ENCODE measurements around the gene UBR3. TPM values are rescaled to one million over a fixed set of nuclear protein-coding genes. Genes with fewer than 3 reads are reported as not detected.

Gene UBR3
- total RNA-seq, 1 donor from 2014 or later, result 67.8 TPM

- no peak overlapping the region for H3K4me3 ChIP-seq (ENCODE audit: low read length in 3 of 3)
- peaks cover 11 to 33% (median 29%) of the 10 kb centered on the region in 3 donors for H3K36me3 ChIP-seq (ENCODE audit: control insufficient read depth in 3 of 3, insufficient read depth in 3 of 3, low read length in 3 of 3)
- H3K9me3 ChIP-seq (ENCODE audit: control insufficient read depth in 3 of 3, low read length in 3 of 3), result no peaks in the 10 kb centered on the region
Measured at GRCh38 chr2:170005702-170006101, 178.4 kb downstream of the UBR3 start.

GRCh38 chr2:170006587-170007325, 179.5 kb downstream of the UBR3 start:
- Histone ChIP-seq H3K9ac (ENCODE audit: low read depth in 1 of 3, low read length in 3 of 3) (no peak overlapping the region), H3K36me3 (ENCODE audit: control insufficient read depth in 3 of 3, insufficient read depth in 3 of 3, low read length in 3 of 3) (peaks cover 11 to 33% (median 29%) of the 10 kb centered on the region in 3 donors), H3K9me3 (ENCODE audit: control insufficient read depth in 3 of 3, low read length in 3 of 3) (no peaks in the 10 kb centered on the region), H3K27ac (ENCODE audit: low read depth, low read length) (no peak overlapping the region), H3K4me3 (ENCODE audit: low read length in 3 of 3) (no peak overlapping the region), H3K4me1 (ENCODE audit: control insufficient read depth in 3 of 3, insufficient read depth in 3 of 3, low read length in 3 of 3) (no peaks in the 10 kb centered on the region), H3K27me3 (ENCODE audit: control insufficient read depth in 3 of 3, insufficient read depth in 3 of 3, low read length in 3 of 3) (no peaks in the 10 kb centered on the region)

More at GRCh38 chr2:170005702-170006101, 178.4 kb downstream of the UBR3 start:
- Histone ChIP-seq H3K9ac (ENCODE audit: low read depth in 1 of 3, low read length in 3 of 3) (no peak overlapping the region), H3K4me1 (ENCODE audit: control insufficient read depth in 3 of 3, insufficient read depth in 3 of 3, low read length in 3 of 3) (no peaks in the 10 kb centered on the region), H3K27me3 (ENCODE audit: control insufficient read depth in 3 of 3, insufficient read depth in 3 of 3, low read length in 3 of 3) (no peaks in the 10 kb centered on the region), H3K27ac (ENCODE audit: low read depth, low read length) (no peak overlapping the region)

GRCh38 chr2:170009209-170009608, 182.0 kb downstream of the UBR3 start:
- H3K27me3 ChIP-seq (ENCODE audit: control insufficient read depth in 3 of 3, insufficient read depth in 3 of 3, low read length in 3 of 3), result no peaks in the 10 kb centered on the region
- H3K4me1 ChIP-seq (ENCODE audit: control insufficient read depth in 3 of 3, insufficient read depth in 3 of 3, low read length in 3 of 3), result no peaks in the 10 kb centered on the region
- H3K9ac ChIP-seq (ENCODE audit: low read depth in 1 of 3, low read length in 3 of 3), result no peak overlapping the region
- peaks cover 6 to 28% (median 17%) of the 10 kb centered on the region in 3 donors for H3K36me3 ChIP-seq (ENCODE audit: control insufficient read depth in 3 of 3, insufficient read depth in 3 of 3, low read length in 3 of 3)
- H3K27ac ChIP-seq (ENCODE audit: low read depth, low read length), result no peak overlapping the region
- H3K9me3 ChIP-seq (ENCODE audit: control insufficient read depth in 3 of 3, low read length in 3 of 3), result no peaks in the 10 kb centered on the region
- H3K4me3 ChIP-seq (ENCODE audit: low read length in 3 of 3), result no peak overlapping the region

- Histone ChIP-seq H3K9ac (ENCODE audit: low read depth in 1 of 3, low read length in 3 of 3) (no peak overlapping the region), H3K4me1 (ENCODE audit: control insufficient read depth in 3 of 3, insufficient read depth in 3 of 3, low read length in 3 of 3) (peaks cover 0 to 5% (median under 1%) of the 10 kb centered on the region in 3 donors), H3K9me3 (ENCODE audit: control insufficient read depth in 3 of 3, low read length in 3 of 3) (no peaks in the 10 kb centered on the region)
Measured at GRCh38 chr2:170012773-170013172, 185.5 kb downstream of the UBR3 start.

GRCh38 chr2:170013802-170014551, 186.7 kb downstream of the UBR3 start:
- Histone ChIP-seq H3K27me3 (ENCODE audit: control insufficient read depth in 3 of 3, insufficient read depth in 3 of 3, low read length in 3 of 3) (no peaks in the 10 kb centered on the region), H3K36me3 (ENCODE audit: control insufficient read depth in 3 of 3, insufficient read depth in 3 of 3, low read length in 3 of 3) (peaks cover 0 to 19% (median 0%) of the 10 kb centered on the region in 3 donors), H3K4me3 (ENCODE audit: low read length in 3 of 3) (no peak overlapping the region), H3K9ac (ENCODE audit: low read depth in 1 of 3, low read length in 3 of 3) (no peak overlapping the region), H3K9me3 (ENCODE audit: control insufficient read depth in 3 of 3, low read length in 3 of 3) (no peaks in the 10 kb centered on the region), H3K4me1 (ENCODE audit: control insufficient read depth in 3 of 3, insufficient read depth in 3 of 3, low read length in 3 of 3) (peaks cover 5 to 11% (median 7%) of the 10 kb centered on the region in 3 donors), H3K27ac (ENCODE audit: low read depth, low read length) (no peak overlapping the region)

More at GRCh38 chr2:170012773-170013172, 185.5 kb downstream of the UBR3 start:
- H3K4me3 ChIP-seq (ENCODE audit: low read length in 3 of 3), result no peak overlapping the region
- H3K27me3 ChIP-seq (ENCODE audit: control insufficient read depth in 3 of 3, insufficient read depth in 3 of 3, low read length in 3 of 3), result no peaks in the 10 kb centered on the region
- no peak overlapping the region for H3K27ac ChIP-seq (ENCODE audit: low read depth, low read length)
- peaks cover 0 to 16% (median 0%) of the 10 kb centered on the region in 3 donors for H3K36me3 ChIP-seq (ENCODE audit: control insufficient read depth in 3 of 3, insufficient read depth in 3 of 3, low read length in 3 of 3)

GRCh38 chr2:170014769-170015168, 187.5 kb downstream of the UBR3 start:
- H3K27ac ChIP-seq (ENCODE audit: low read depth, low read length), result no peak overlapping the region
- no peaks in the 10 kb centered on the region for H3K27me3 ChIP-seq (ENCODE audit: control insufficient read depth in 3 of 3, insufficient read depth in 3 of 3, low read length in 3 of 3)
- no peaks in the 10 kb centered on the region for H3K9me3 ChIP-seq (ENCODE audit: control insufficient read depth in 3 of 3, low read length in 3 of 3)
- no peak overlapping the region for H3K4me3 ChIP-seq (ENCODE audit: low read length in 3 of 3)
- peaks cover 5 to 11% (median 7%) of the 10 kb centered on the region in 3 donors for H3K4me1 ChIP-seq (ENCODE audit: control insufficient read depth in 3 of 3, insufficient read depth in 3 of 3, low read length in 3 of 3)
- peaks cover 0 to 14% (median 0%) of the 10 kb centered on the region in 3 donors for H3K36me3 ChIP-seq (ENCODE audit: control insufficient read depth in 3 of 3, insufficient read depth in 3 of 3, low read length in 3 of 3)
- H3K9ac ChIP-seq (ENCODE audit: low read depth in 1 of 3, low read length in 3 of 3), result no peak overlapping the region

GRCh38 chr2:170017860-170018532, 190.7 kb downstream of the UBR3 start:
- Histone ChIP-seq H3K9me3 (ENCODE audit: control insufficient read depth in 3 of 3, low read length in 3 of 3) (no peaks in the 10 kb centered on the region), H3K4me1 (ENCODE audit: control insufficient read depth in 3 of 3, insufficient read depth in 3 of 3, low read length in 3 of 3) (peaks cover 5 to 11% (median 7%) of the 10 kb centered on the region in 3 donors), H3K27me3 (ENCODE audit: control insufficient read depth in 3 of 3, insufficient read depth in 3 of 3, low read length in 3 of 3) (no peaks in the 10 kb centered on the region), H3K4me3 (ENCODE audit: low read length in 3 of 3) (peak overlapping the region in 1 of 3 donors; percentile 35), H3K36me3 (ENCODE audit: control insufficient read depth in 3 of 3, insufficient read depth in 3 of 3, low read length in 3 of 3) (peaks cover 0 to 16% (median 0%) of the 10 kb centered on the region in 3 donors), H3K9ac (ENCODE audit: low read depth in 1 of 3, low read length in 3 of 3) (no peak overlapping the region), H3K27ac (ENCODE audit: low read depth, low read length) (peak overlapping the region; percentile 29)

GRCh38 chr2:170019060-170019805, 192.0 kb downstream of the UBR3 start:
- H3K4me1 ChIP-seq (ENCODE audit: control insufficient read depth in 3 of 3, insufficient read depth in 3 of 3, low read length in 3 of 3), result peaks cover 5 to 11% (median 7%) of the 10 kb centered on the region in 3 donors

GRCh38 chr2:170020777-170021176, 193.5 kb downstream of the UBR3 start:
- H3K4me1 ChIP-seq (ENCODE audit: control insufficient read depth in 3 of 3, insufficient read depth in 3 of 3, low read length in 3 of 3), result peaks cover 5 to 11% (median 7%) of the 10 kb centered on the region in 3 donors

More at GRCh38 chr2:170019060-170019805, 192.0 kb downstream of the UBR3 start:
- Histone ChIP-seq H3K27ac (ENCODE audit: low read depth, low read length) (no peak overlapping the region), H3K9me3 (ENCODE audit: control insufficient read depth in 3 of 3, low read length in 3 of 3) (no peaks in the 10 kb centered on the region), H3K9ac (ENCODE audit: low read depth in 1 of 3, low read length in 3 of 3) (no peak overlapping the region), H3K36me3 (ENCODE audit: control insufficient read depth in 3 of 3, insufficient read depth in 3 of 3, low read length in 3 of 3) (peaks cover 0 to 10% (median 0%) of the 10 kb centered on the region in 3 donors), H3K4me3 (ENCODE audit: low read length in 3 of 3) (no peak overlapping the region), H3K27me3 (ENCODE audit: control insufficient read depth in 3 of 3, insufficient read depth in 3 of 3, low read length in 3 of 3) (no peaks in the 10 kb centered on the region)

More at GRCh38 chr2:170020777-170021176, 193.5 kb downstream of the UBR3 start:
- Histone ChIP-seq H3K4me3 (ENCODE audit: low read length in 3 of 3) (no peak overlapping the region), H3K36me3 (ENCODE audit: control insufficient read depth in 3 of 3, insufficient read depth in 3 of 3, low read length in 3 of 3) (peaks cover 0 to 10% (median 0%) of the 10 kb centered on the region in 3 donors), H3K27ac (ENCODE audit: low read depth, low read length) (no peak overlapping the region), H3K9me3 (ENCODE audit: control insufficient read depth in 3 of 3, low read length in 3 of 3) (no peaks in the 10 kb centered on the region), H3K27me3 (ENCODE audit: control insufficient read depth in 3 of 3, insufficient read depth in 3 of 3, low read length in 3 of 3) (no peaks in the 10 kb centered on the region), H3K9ac (ENCODE audit: low read depth in 1 of 3, low read length in 3 of 3) (no peak overlapping the region)
